ENCODE data around the gene SLC7A10.
"Not testable (repeated sequence)": the region's sequence is repeated elsewhere in the genome, so short reads cannot be mapped to it uniquely, and the experiment has no call there.

Gene SLC7A10

GRCh38 chr19:33236696-33237390, 11.2 kb upstream of the SLC7A10 start:
- no peak for DNase-seq (ENCODE audit: low spot score)

- DNase-seq (ENCODE audit: low spot score), result no peak
Observed at GRCh38 chr19:33235996-33236350, 10.3 kb upstream of the SLC7A10 start.

- DNase-seq (ENCODE audit: low spot score), result peak; percentile 57
Observed at GRCh38 chr19:33235269-33235995, 9.8 kb upstream of the SLC7A10 start.

GRCh38 chr19:33234736-33235135, 9.1 kb upstream of the SLC7A10 start:
- no peak for DNase-seq (ENCODE audit: low spot score)

- DNase-seq (ENCODE audit: low spot score), result no peak
Observed at GRCh38 chr19:33234092-33234491, 8.4 kb upstream of the SLC7A10 start.

- DNase-seq (ENCODE audit: low spot score), result no peak
Observed at GRCh38 chr19:33233056-33233873, 7.6 kb upstream of the SLC7A10 start.

GRCh38 chr19:33232656-33233055, 7.0 kb upstream of the SLC7A10 start:
- no peak for DNase-seq (ENCODE audit: low spot score)

- DNase-seq (ENCODE audit: low spot score), result no peak
Observed at GRCh38 chr19:33231511-33231910, 5.9 kb upstream of the SLC7A10 start.

GRCh38 chr19:33229962-33230361, 4.3 kb upstream of the SLC7A10 start:
- DNase-seq (ENCODE audit: low spot score), result no peak

GRCh38 chr19:33227870-33228599, 2.4 kb upstream of the SLC7A10 start:
- no peak for DNase-seq (ENCODE audit: low spot score)

- DNase-seq (ENCODE audit: low spot score), result no peak
Observed at GRCh38 chr19:33227242-33227650, 1.6 kb upstream of the SLC7A10 start.

GRCh38 chr19:33226550-33227241, 1.0 kb upstream of the SLC7A10 start:
- no peak for DNase-seq (ENCODE audit: low spot score)

- no peak for DNase-seq (ENCODE audit: low spot score)
Observed at GRCh38 chr19:33224694-33225457, 774 bp downstream of the SLC7A10 start.

- DNase-seq (ENCODE audit: low spot score), result not testable (repeated sequence)
Observed at GRCh38 chr19:33222255-33222654, 3.4 kb downstream of the SLC7A10 start.

GRCh38 chr19:33221638-33222037, 4.0 kb downstream of the SLC7A10 start:
- DNase-seq (ENCODE audit: low spot score), result no peak

- DNase-seq (ENCODE audit: low spot score), result no peak
Observed at GRCh38 chr19:33220735-33221134, 4.9 kb downstream of the SLC7A10 start.

GRCh38 chr19:33220115-33220514, 5.5 kb downstream of the SLC7A10 start:
- DNase-seq (ENCODE audit: low spot score), result no peak

GRCh38 chr19:33219261-33219815, 6.3 kb downstream of the SLC7A10 start:
- DNase-seq (ENCODE audit: low spot score), result no peak

GRCh38 chr19:33217881-33218280, 7.8 kb downstream of the SLC7A10 start:
- no peak for DNase-seq (ENCODE audit: low spot score)

GRCh38 chr19:33216198-33216830, 9.3 kb downstream of the SLC7A10 start:
- no peak for DNase-seq (ENCODE audit: low spot score)
